Liver (tissue), 9 donors: ENCODE data around the gene POMT2. TPM values are rescaled to one million over a fixed set of nuclear protein-coding genes. Genes with fewer than 3 reads are reported as not detected.

Experiments used
- DNase-seq: peaks from one replicate; pipeline ENCODE4 v3.0.0-alpha.2; 2017; ENCODE audit warnings: low spot score
- H3K27ac ChIP-seq, 2 donors: one replicate each; pipeline ENCODE4 v1.7.0; 2013; ENCODE audit warnings: inconsistent platforms in 2 of 2, low read length in 2 of 2, control low read depth in 1 of 2, low read depth in 1 of 2, mild to moderate bottlenecking in 1 of 2
- H3K27me3 ChIP-seq, 4 donors: one replicate each; pipeline versions ENCODE4 v1.6.1 to v1.7.0; 2013; ENCODE audit warnings: low read length in 3 of 4, inconsistent platforms in 1 of 4, mild to moderate bottlenecking in 1 of 4, moderate library complexity in 1 of 4; ENCODE audit not compliant: control insufficient read depth in 4 of 4, insufficient read depth in 4 of 4
- H3K36me3 ChIP-seq, 4 donors: one replicate each; pipeline versions ENCODE4 v1.6.1 to v1.7.0; 2013; ENCODE audit warnings: low read length in 3 of 4, mild to moderate bottlenecking in 3 of 4, low read depth in 1 of 4, moderate library complexity in 1 of 4; ENCODE audit not compliant: control insufficient read depth in 4 of 4, insufficient read depth in 3 of 4
- H3K4me1 ChIP-seq, 4 donors: one replicate each; pipeline versions ENCODE4 v1.6.1 to v1.7.0; 2013; ENCODE audit warnings: low read length in 3 of 4, mild to moderate bottlenecking in 3 of 4, moderate library complexity in 1 of 4; ENCODE audit not compliant: control insufficient read depth in 4 of 4, insufficient read depth in 4 of 4
- H3K4me3 ChIP-seq, 3 donors: one replicate each; pipeline versions ENCODE4 v1.6.1 to v1.7.0; 2013; ENCODE audit warnings: low read length in 3 of 3, control low read depth in 1 of 3, low read depth in 1 of 3, mild to moderate bottlenecking in 1 of 3
- H3K9ac ChIP-seq, 2 donors: one replicate each; pipeline ENCODE4 v1.7.0; 2013; ENCODE audit warnings: low read length in 2 of 2, mild to moderate bottlenecking in 2 of 2, moderate library complexity in 2 of 2, control low read depth in 1 of 2, low read depth in 1 of 2
- H3K9me3 ChIP-seq, 4 donors: one replicate each; pipeline versions ENCODE4 v1.6.1 to v1.7.0; 2013; ENCODE audit warnings: low read length in 3 of 4; ENCODE audit not compliant: control insufficient read depth in 4 of 4
- CTCF ChIP-seq: fragments of 150-350 bp; IDR thresholded peaks from 2 replicates; pipeline ENCODE4 v1.5.1; 2017; ENCODE audit warnings: improper control_type of control experiment, low read depth, low read length; ENCODE audit not compliant: missing input control
- EGR1 ChIP-seq, 2 donors: IDR thresholded peaks; 2 replicates each; pipeline ENCODE4 v1.6.1; 2016 to 2018; ENCODE audit warnings: antibody characterized with exemption in 2 of 2, low read depth in 2 of 2
- FOXA1 ChIP-seq: IDR thresholded peaks from 2 replicates; pipeline ENCODE4 v1.6.1; 2016; ENCODE audit warnings: antibody characterized with exemption
- FOXA2 ChIP-seq: IDR thresholded peaks from 2 replicates; pipeline ENCODE4 v1.6.1; 2016; ENCODE audit warnings: antibody characterized with exemption
- GABPA ChIP-seq, 2 donors: IDR thresholded peaks in 1 of 2; conservative IDR thresholded peaks in 1 of 2; 2 replicates each; pipeline ENCODE4 v1.6.1; 2016; ENCODE audit warnings: antibody characterized with exemption in 2 of 2, mild to moderate bottlenecking in 1 of 2, moderate library complexity in 1 of 2
- HNF4A ChIP-seq, 2 donors: conservative IDR thresholded peaks; 2 replicates each; pipeline ENCODE4 v1.6.1; 2016; ENCODE audit warnings: antibody characterized with exemption in 2 of 2, mild to moderate bottlenecking in 2 of 2
- HNF4G ChIP-seq: IDR thresholded peaks from 2 replicates; pipeline ENCODE4 v1.6.1; 2016; ENCODE audit warnings: antibody characterized with exemption
- JUND ChIP-seq, 2 donors: IDR thresholded peaks; 2 replicates each; pipeline ENCODE4 v1.6.1; 2016; ENCODE audit warnings: antibody characterized with exemption in 2 of 2
- NR2F2 ChIP-seq: IDR thresholded peaks from 2 replicates; pipeline ENCODE4 v1.6.1; 2016; ENCODE audit warnings: antibody characterized with exemption
- RAD21 ChIP-seq, 2 donors: IDR thresholded peaks; 2 replicates each; pipeline ENCODE4 v1.6.1; 2016; ENCODE audit warnings: antibody characterized with exemption in 2 of 2, mild to moderate bottlenecking in 2 of 2
- REST ChIP-seq: IDR thresholded peaks from 2 replicates; pipeline ENCODE4 v1.6.1; 2016; ENCODE audit warnings: antibody characterized with exemption, mild to moderate bottlenecking
- RXRA ChIP-seq, 2 donors: IDR thresholded peaks; 2 replicates each; pipeline ENCODE4 v1.6.1; 2017 to 2018; ENCODE audit warnings: antibody characterized with exemption in 2 of 2, mild to moderate bottlenecking in 1 of 2
- SP1 ChIP-seq: IDR thresholded peaks from 2 replicates; pipeline ENCODE4 v1.6.1; 2018; ENCODE audit warnings: antibody characterized with exemption, mild to moderate bottlenecking
- TAF1 ChIP-seq: conservative IDR thresholded peaks from 2 replicates; pipeline ENCODE4 v1.6.1; 2016; ENCODE audit warnings: antibody characterized with exemption, mild to moderate bottlenecking
- YY1 ChIP-seq: IDR thresholded peaks from 2 replicates; pipeline ENCODE4 v1.6.1; 2016; ENCODE audit warnings: antibody characterized with exemption, mild to moderate bottlenecking
- ZBTB33 ChIP-seq: IDR thresholded peaks from 2 replicates; pipeline ENCODE4 v1.6.1; 2016; ENCODE audit warnings: antibody characterized with exemption
- WGBS: extraction: QIAGEN DNeasy Blood & Tissue Kit; methylation state at CpG from one replicate; pipeline ENCODE4 v1.1.7; 2013; 5-methylcytosine and 5-hydroxymethylcytosine counted together
- polyA plus RNA-seq, 2 donors: library from polyadenylated mRNA; stranded (reverse) in 1 of 2; unstranded in 1 of 2; fragments of 200-250 nt in 1 of 2; fragments of >200 nt in 1 of 2; fragmentation: Nextera tagmentation in 1 of 2; extraction: Ambion mirVana in 1 of 2; gene quantifications; one replicate each; pipeline versions ENCODE4 v1.2.1 to v1.2.3, GENCODE V29; 2013 to 2015
- total RNA-seq, 2 donors: library from RNA; depleted of rRNA; stranded (reverse); fragments of >200 nt; gene quantifications; one replicate each; pipeline ENCODE4 v1.2.3, GENCODE V29; 2014
- TF ChIP-seq, protein P1 (sequence below): IDR thresholded peaks from 2 replicates; pipeline ENCODE4 v1.6.1; 2016; ENCODE audit warnings: antibody characterized with exemption
- TF ChIP-seq, protein P2 (sequence below): IDR thresholded peaks from 2 replicates; pipeline ENCODE4 v1.6.1; 2016; ENCODE audit warnings: antibody characterized with exemption
- donor health status: healthy.
- donor health status: healthy.
- donor health status: healthy.
- donor health status: healthy.
- donor health status: healthy.

POMT2 gene
- total and polyA plus RNA-seq, 4 donors: 4.8 to 13.1 (median 5.3) TPM

DNA sequence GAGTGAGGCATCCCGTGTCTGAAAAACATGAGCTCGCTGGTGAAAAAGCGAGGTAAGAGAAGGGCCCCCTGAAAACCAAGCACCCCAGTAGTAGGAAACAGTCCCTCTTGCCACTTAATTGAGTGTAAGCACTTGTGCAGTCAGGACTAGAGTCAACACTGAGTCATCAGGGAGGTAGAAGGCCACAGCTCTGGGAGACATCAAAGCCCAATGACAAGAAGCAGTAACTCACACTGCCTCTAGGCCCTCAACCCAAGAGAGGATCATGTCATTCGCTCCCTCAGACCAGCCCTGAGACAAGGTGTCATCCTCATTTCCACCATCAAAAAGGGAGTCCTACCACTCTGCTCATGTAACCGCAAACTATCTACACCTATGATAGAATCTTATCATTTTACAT, 17.8 kb downstream of the POMT2 start:
- WGBS: 98% methylated on average over 5 of the region's 5 CpGs

DNA sequence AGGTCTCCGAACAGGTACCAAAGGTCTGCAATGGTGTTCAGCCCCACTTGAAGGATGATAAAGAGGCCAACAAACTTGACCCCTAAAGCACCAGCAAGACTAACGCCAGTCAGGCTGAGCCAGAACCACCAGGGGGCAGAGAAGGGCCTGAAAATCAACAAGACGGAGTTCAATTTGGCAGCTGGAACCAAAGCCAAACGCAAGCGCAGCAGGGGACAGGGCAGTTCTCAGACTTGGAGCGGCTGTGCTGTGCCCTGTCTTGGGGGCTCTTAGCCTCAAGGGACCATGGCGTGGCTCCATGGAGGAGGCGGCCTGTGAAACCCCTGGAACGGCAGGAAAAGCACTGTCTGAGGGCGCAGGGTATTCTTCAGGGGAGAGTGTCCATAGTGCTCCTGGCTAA, 19.6 kb downstream of the POMT2 start:
- Histone ChIP-seq H3K9ac (no peak overlapping the region), H3K9me3 (no peaks in the 10 kb centered on the region), H3K27me3 (no peaks in the 10 kb centered on the region), H3K4me3 (no peak overlapping the region), H3K27ac (no peak overlapping the region), H3K4me1 (peaks cover 0 to 6% (median 0%) of the 10 kb centered on the region in 4 donors), H3K36me3 (peaks cover under 1 to 25% (median 4%) of the 10 kb centered on the region in 4 donors)
- peak in 1 of 2 donors; percentile 19 for TF ChIP-seq RXRA (IDR thresholded peaks at IDR 0.05)
- TF ChIP-seq CTCF: peak; percentile 76
- TF ChIP-seq SP1: no peak
- TF ChIP-seq FOXA2: peak; percentile 65
- TF ChIP-seq RAD21 (IDR thresholded peaks at IDR 0.05): peak; percentile 89 to 91
- peak; percentile 74 for DNase-seq
- 34% methylated on average over 10 of the region's 10 CpGs for WGBS

More for the DNA sequence above, 17.8 kb downstream of the POMT2 start:
- H3K27me3 ChIP-seq: no peaks in the 10 kb centered on the region
- DNase-seq: no peak
- peaks cover 0 to 15% (median 0%) of the 10 kb centered on the region in 4 donors for H3K36me3 ChIP-seq
- no peaks in the 10 kb centered on the region for H3K9me3 ChIP-seq
- H3K4me1 ChIP-seq: peaks cover 0 to 6% (median 0%) of the 10 kb centered on the region in 4 donors
- peak in 1 of 2 donors; percentile 17 for TF ChIP-seq JUND (IDR thresholded peaks at IDR 0.05)
- no peak for TF ChIP-seq HNF4G
- no peak overlapping the region for H3K27ac ChIP-seq
- no peak overlapping the region for H3K4me3 ChIP-seq
- no peak overlapping the region for H3K9ac ChIP-seq

DNA sequence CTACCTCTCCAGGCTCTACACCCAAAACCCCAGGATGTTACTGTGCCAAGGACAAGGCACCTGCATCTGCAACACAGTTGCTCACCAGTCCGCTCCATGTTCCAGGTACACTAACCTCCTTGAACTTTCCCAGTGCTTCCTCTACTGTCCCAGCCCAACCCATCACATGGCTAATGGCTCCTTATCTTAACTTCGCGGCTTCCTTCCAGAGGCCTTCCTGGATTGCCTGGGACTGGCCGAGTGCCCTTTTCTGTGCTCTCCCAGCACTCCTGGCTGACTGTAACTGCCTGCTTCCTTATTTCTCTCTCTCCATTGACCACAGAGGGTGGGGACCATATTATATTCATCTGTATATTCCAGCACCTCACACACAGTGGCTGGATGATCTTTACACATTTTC, 20.9 kb downstream of the POMT2 start:
- no peak for DNase-seq
- 74% methylated on average over 4 of the region's 4 CpGs for WGBS
- Histone ChIP-seq H3K27me3 (no peaks in the 10 kb centered on the region), H3K27ac (no peak overlapping the region), H3K36me3 (peaks cover 4 to 23% (median 6%) of the 10 kb centered on the region in 4 donors), H3K9ac (no peak overlapping the region), H3K9me3 (no peaks in the 10 kb centered on the region), H3K4me3 (no peak overlapping the region), H3K4me1 (peaks cover 0 to 6% (median 0%) of the 10 kb centered on the region in 4 donors)
- TF ChIP-seq EGR1 (IDR thresholded peaks at IDR 0.05; ENCODE audit: low read depth in 2 of 2) (no peak), YY1 (no peak), REST (no peak), HNF4G (no peak), RXRA (IDR thresholded peaks at IDR 0.05) (no peak), RAD21 (IDR thresholded peaks at IDR 0.05) (no peak), JUND (IDR thresholded peaks at IDR 0.05) (no peak), SP1 (no peak), HNF4A (conservative IDR thresholded peaks at IDR 0.05) (no peak), ZBTB33 (no peak), GABPA (IDR thresholded peaks at IDR 0.05 in 1 of 2, conservative IDR thresholded peaks at IDR 0.05 in 1 of 2) (no peak), NR2F2 (no peak), FOXA1 (no peak), TAF1 (no peak), FOXA2 (no peak), CTCF (no peak)
- TF ChIP-seq, protein P1, sequence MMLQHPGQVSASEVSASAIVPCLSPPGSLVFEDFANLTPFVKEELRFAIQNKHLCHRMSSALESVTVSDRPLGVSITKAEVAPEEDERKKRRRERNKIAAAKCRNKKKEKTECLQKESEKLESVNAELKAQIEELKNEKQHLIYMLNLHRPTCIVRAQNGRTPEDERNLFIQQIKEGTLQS: no peak
- TF ChIP-seq, protein P2, sequence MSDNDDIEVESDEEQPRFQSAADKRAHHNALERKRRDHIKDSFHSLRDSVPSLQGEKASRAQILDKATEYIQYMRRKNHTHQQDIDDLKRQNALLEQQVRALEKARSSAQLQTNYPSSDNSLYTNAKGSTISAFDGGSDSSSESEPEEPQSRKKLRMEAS: no peak
